NCI-H2227 (cell line): Measurements from ENCODE around the gene WDPCP.
"Not testable (repeated sequence)": the region's sequence is repeated elsewhere in the genome, so short reads cannot be mapped to it uniquely, and the experiment has no call there.

Experiments
- DNase-seq: peaks from one replicate; lab custom pipeline; 2025; ENCODE audit not compliant: unreplicated experiment; lab: John Stamatoyannopoulos, UW

The WDPCP gene

GRCh38 chr2:63374341-63374740 is 213.9 kb downstream of the WDPCP start:
- no peak for DNase-seq

GRCh38 chr2:63372549-63372948 is 215.7 kb downstream of the WDPCP start:
- no peak for DNase-seq

GRCh38 chr2:63369146-63369545 is 219.1 kb downstream of the WDPCP start:
- DNase-seq, result no peak

- DNase-seq, result no peak
These were observed 223.4 kb downstream of the WDPCP start for GRCh38 chr2:63364866-63365265.

GRCh38 chr2:63357722-63358121 is 230.6 kb downstream of the WDPCP start:
- not testable (repeated sequence) for DNase-seq

GRCh38 chr2:63347361-63347760 is 240.9 kb downstream of the WDPCP start:
- no peak for DNase-seq

GRCh38 chr2:63346411-63346810 is 241.9 kb downstream of the WDPCP start:
- DNase-seq, result no peak

GRCh38 chr2:63345285-63345633 is 243.0 kb downstream of the WDPCP start:
- DNase-seq, result no peak

GRCh38 chr2:63344575-63345284 is 243.5 kb downstream of the WDPCP start:
- no peak for DNase-seq

GRCh38 chr2:63343397-63344109 is 244.7 kb downstream of the WDPCP start:
- DNase-seq, result no peak

- DNase-seq, result no peak
These were observed 247.8 kb downstream of the WDPCP start for GRCh38 chr2:63340443-63340842.

GRCh38 chr2:63334910-63335309 is 253.4 kb downstream of the WDPCP start:
- DNase-seq, result no peak

GRCh38 chr2:63326473-63326872 is 261.8 kb downstream of the WDPCP start:
- no peak for DNase-seq

GRCh38 chr2:63323662-63324061 is 264.6 kb downstream of the WDPCP start:
- DNase-seq, result not testable (repeated sequence)

GRCh38 chr2:63321973-63322372 is 266.3 kb downstream of the WDPCP start:
- not testable (repeated sequence) for DNase-seq

GRCh38 chr2:63320669-63321068 is 267.6 kb downstream of the WDPCP start:
- DNase-seq, result no peak

GRCh38 chr2:63310614-63311013 is 277.7 kb downstream of the WDPCP start:
- DNase-seq, result no peak

- no peak for DNase-seq
These were observed 286.8 kb downstream of the WDPCP start for GRCh38 chr2:63301481-63301880.

- DNase-seq, result no peak
These were observed 287.4 kb downstream of the WDPCP start for GRCh38 chr2:63300835-63301234.

- DNase-seq, result no peak
These were observed 300.3 kb downstream of the WDPCP start for GRCh38 chr2:63287956-63288355.

GRCh38 chr2:63286520-63286919 is 301.8 kb downstream of the WDPCP start:
- not testable (repeated sequence) for DNase-seq

GRCh38 chr2:63283273-63283672 is 305.0 kb downstream of the WDPCP start:
- DNase-seq, result no peak

- no peak for DNase-seq
These were observed 315.7 kb downstream of the WDPCP start for GRCh38 chr2:63272560-63272959.
